Fibroblast of lung (primary cell): ENCODE data around the gene CDKN2B-AS1.

Source experiments
- CTCF ChIP-seq, 2 donors: IDR thresholded peaks in 1 of 2; conservative IDR thresholded peaks in 1 of 2; 1 replicate in 1 of 2; 2 replicates in 1 of 2; pipeline ENCODE4 v1.5.1; 2011 to 2012; ENCODE audit warnings: low read length in 2 of 2, control low read depth in 1 of 2, inconsistent platforms in 1 of 2, low read depth in 1 of 2, mild to moderate bottlenecking in 1 of 2
- EZH2 ChIP-seq: IDR thresholded peaks from 2 replicates; pipeline ENCODE4 v1.5.1; 2012; ENCODE audit warnings: low read length, control low read depth, mild to moderate bottlenecking; ENCODE audit errors: missing control alignments

- no peak for TF ChIP-seq CTCF (conservative IDR thresholded peaks at IDR 0.05 in 1 of 2, IDR thresholded peaks at IDR 0.05 in 1 of 2; ENCODE audit: low read depth in 1 of 2, low read length in 2 of 2)
- TF ChIP-seq EZH2, result no peak
Measured at GRCh38 chr9:22043928-22044327, 49.3 kb downstream of the CDKN2B-AS1 start.
